Activated CD8-positive, alpha-beta memory T cell treated with anti-CD3 and anti-CD28 coated beads for 1 hour (primary cell): ENCODE data around the gene CLBA1.

Experiments
- DNase-seq, 2 donors: peaks; one replicate each; pipeline ENCODE4 v3.0.0-alpha.2; 2020; ENCODE audit warnings: low read depth in 1 of 2; ENCODE audit errors: extremely low read depth in 1 of 2

CLBA1 gene

GRCh38 chr14:105042813-105043212 is 57.2 kb downstream of the CLBA1 start:
- DNase-seq, result no peak

GRCh38 chr14:105043641-105044040 is 58.1 kb downstream of the CLBA1 start:
- no peak for DNase-seq
